ENCODE results near the gene LSP1.
"Not testable (repeated sequence)": the region's sequence is repeated elsewhere in the genome, so short reads cannot be mapped to it uniquely, and the experiment has no call there.

LSP1 gene

GRCh38 chr11:1932681-1933080 lies 79.8 kb downstream of the LSP1 start:
- DNase-seq = no peak

GRCh38 chr11:1933416-1934334 lies 80.8 kb downstream of the LSP1 start:
- DNase-seq = no peak

DNA sequence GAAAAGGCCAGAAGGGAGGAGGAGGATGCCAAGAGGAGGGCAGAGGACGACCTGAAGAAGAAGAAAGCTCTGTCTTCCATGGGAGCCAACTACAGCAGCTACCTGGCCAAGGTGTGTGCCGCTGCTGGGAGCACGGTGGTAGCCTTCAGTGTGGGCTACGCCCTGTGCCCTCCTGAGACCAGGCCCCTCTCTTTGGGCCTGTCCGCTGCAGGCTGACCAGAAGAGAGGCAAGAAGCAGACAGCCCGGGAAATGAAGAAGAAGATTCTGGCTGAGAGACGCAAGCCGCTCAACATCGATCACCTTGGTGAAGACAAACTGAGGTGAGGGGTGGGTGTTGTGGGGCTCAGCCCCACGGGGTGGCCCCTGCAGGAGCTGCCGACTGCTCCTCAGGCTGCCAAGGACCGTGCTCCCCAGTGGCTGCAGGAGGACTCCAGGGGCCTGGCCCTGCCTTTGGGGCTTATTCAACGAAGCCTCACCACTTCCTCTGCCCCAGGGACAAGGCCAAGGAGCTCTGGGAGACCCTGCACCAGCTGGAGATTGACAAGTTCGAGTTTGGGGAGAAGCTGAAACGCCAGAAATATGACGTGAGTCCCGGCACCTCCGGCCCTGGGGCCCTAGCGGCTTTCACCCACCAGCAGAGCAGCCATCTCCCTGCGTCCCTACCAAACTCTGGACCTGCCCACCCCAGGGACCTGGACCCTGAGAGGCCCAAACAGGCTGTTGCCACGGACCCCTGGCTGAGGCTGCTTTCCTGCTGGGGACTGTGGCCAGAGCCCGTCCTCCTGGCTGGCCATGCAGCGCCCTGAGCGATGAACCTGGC lies 81.7 kb downstream of the LSP1 start:
- DNase-seq = no peak

DNA sequence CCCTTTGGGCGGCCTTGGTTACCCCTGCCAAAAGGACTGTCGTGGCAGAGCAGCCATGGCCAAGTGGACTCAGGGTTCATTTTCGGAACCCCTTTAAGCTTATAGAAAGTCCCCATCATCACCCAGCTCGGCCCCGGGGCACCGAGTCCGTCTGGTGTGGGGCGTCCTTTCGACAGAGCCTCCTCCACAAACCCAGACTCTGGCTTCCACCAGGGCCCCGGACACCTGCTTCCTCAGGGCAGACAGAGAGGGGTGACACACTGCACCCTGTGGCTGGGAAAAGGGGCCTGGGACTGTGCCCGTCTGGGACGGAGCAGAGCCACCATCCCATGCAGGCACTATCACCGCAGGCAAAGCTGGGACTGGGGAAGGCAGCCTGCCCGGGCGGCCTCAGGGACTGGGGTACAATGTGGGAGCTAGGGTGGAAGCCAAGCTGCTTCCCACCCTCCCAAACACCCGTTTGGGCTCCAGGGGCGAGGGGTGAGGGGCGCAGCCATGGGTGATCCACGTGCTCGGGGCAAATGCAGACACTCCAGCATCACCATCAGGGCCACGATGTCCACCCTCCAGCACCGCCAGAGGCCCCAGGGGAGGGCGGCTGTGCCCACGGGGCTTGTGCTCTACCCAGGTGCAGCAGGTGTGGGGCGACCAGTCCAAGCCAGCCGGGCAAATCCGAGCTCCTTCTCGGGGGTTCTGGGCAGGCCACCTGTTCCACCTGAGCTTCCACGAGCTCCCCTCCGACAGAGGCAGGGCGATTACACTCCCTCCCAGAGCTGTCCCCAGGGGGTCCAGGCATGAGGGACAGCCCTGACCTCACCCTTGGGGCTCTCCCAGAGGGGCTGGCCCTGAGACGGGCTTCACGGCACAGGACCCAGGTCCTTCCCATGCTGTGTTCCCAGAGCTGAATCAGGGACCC lies 82.5 kb downstream of the LSP1 start:
- no peak for DNase-seq

DNA sequence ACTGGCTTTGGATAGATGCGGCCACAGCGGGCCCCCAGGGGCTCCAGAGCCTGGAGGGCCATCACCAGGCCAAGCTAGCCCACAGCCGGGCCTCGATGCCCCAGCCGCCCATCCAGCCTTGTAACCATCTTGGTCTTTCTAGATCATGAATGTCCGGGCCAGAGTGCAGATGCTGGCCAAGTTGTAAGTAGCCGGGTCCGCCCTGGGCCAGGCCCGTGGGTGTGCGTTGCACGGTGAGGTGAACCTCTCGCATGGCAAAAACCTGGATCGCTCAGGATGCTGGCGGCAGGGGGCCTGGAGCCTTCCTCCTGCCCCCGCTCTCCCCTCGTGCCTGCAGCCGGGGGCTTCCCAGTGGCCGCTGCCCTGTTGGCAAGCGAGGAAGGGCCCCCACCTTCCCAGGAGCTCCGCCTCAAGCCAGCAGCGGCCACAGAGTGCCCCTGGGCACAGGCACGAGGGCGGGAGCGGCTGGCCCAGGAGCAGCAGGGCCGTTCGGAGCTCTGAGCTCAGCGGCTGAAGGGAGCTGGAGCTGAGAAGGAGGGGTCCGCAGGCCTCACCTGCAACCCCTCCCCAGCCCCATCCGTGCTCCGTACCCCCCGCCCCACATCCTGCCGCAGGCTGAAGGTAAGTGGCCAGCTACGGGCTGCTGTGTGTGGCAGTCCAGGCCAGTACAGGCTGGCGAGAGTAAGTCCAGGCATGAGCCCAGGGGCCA lies 83.3 kb downstream of the LSP1 start:
- no peak for DNase-seq

GRCh38 chr11:1936781-1937615 lies 84.1 kb downstream of the LSP1 start:
- no peak for DNase-seq

DNA sequence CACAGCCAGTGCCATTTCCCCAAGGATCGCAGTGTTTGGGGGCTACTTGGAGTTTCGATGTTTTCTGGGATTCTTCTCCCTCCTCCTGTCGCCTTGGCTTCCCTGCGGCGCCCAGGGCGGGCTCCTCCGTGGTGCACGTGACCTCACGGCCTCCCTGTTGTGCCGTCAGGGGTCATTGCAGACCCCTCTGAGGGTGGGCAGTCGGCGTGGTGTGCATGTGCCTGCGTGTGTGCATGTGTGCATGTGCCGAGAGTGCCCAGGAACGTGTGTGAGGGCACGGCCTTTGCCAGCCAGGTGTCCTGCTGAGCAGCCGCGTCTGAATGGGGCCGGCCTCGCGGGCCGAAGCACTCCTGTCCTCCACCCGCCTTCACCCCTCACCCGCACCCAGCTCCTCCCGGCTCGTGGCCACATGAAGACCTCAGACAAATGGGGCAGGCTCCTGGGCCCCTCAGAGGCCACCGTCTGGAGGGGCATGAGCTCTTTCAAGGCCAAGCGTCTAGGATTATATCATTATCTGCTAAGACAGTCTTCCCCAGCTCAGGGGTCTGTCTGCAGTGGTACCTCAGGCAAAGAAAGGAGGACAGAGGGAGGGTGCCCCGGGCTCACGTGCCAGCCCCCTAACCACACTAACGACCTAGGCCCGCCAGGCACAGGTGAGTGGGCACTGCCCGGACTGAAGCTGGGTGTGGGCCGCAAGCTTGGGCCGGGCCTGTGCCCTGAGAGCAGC lies 84.9 kb downstream of the LSP1 start:
- DNase-seq = no peak

DNA sequence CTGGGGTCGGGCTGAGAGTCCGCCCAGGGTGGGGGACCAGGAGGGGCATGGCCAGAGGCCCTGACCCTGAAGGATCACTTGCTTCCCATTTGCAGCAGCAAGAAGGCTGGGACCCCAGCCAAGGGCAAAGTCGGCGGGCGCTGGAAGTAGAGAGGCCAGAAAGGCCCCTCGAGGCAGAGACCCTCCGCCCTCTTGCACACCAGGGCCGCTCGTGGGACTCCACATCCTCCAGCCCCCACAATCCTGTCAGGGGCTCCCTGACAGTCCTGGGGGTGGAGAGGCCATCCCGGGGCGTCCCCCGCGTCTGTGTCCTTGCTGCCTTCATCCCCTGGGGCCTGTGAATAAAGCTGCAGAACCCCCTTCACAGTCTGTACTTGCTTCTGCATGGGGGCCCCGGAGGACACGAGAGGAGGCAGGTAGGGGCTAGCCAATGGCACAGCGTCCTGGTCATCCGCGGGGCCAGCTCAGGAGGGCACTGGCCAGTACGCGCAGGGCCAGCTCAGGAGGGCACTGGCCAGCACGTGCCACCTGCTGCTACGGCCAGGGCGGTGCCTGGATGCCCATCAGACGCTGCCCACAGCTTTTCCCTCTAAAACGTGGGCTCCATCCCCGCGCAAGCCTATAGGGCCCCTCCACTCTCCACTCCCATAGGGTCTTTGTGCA lies 85.6 kb downstream of the LSP1 start:
- DNase-seq = no peak

GRCh38 chr11:1939006-1939625 lies 86.2 kb downstream of the LSP1 start:
- no peak for DNase-seq

DNA sequence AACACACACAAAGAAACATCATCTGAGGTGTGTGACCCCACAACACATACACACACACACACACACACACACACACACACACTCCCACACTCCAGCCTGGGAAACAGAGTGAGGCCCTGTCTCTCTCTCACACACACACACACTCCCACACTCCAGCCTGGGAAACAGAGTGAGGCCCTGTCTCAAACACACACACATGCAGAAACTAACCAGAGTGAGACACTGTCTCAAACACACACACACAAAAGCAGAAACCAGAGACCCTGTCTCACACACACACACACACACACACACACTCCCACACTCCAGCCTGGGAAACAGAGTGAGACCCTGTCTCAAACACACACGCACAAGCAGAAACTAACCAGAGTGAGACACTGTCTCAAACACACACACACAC lies 86.9 kb downstream of the LSP1 start:
- not testable (repeated sequence) for DNase-seq

All from suppressor macrophage treated with lipopolysaccharide for 4 hours (primary cell).